D721Med (cell line): ENCODE measurements around the gene ZBED1.
A peak's percentile ranks its signal among the peaks of the same experiment; 100 is the strongest.

Experiments used
- DNase-seq: peaks from one replicate; pipeline ENCODE4 v3.0.0; 2011; ENCODE audit warnings: low spot score; ENCODE audit not compliant: insufficient read length
- FAIRE-seq: peaks from 2 replicates; lab custom pipeline; 2011; peaks lifted over from hg19 to GRCh38; lab: Jason Lieb, UNC
- TF ChIP-seq, protein P1 (sequence below): IDR thresholded peaks from 2 replicates; pipeline ENCODE4 v1.5.1; 2012; ENCODE audit warnings: mild to moderate bottlenecking, control low read depth; ENCODE audit not compliant: insufficient read depth; ENCODE audit errors: missing control alignments

The ZBED1 gene

DNA sequence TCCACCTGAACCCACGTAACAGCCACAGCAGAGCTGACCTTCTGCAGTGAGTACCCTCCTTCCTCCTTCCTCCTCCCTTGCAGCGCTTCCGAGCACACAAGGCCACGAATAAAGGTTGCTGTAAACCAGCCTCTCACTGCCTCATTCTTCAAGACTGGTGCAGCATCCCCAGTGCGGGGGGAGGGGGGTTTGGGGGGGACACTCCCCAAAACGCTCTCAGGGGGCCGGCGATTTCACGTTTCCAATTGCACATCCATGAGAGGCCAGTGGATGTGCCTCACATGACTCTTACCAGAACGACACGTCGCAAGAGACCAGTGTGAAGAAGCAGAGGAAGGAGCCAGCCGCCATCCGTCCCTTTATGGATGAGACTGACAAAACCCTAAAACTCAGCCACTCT lies 5.2 kb downstream of the ZBED1 start:
- DNase-seq: no peak
- TF ChIP-seq, protein P1, sequence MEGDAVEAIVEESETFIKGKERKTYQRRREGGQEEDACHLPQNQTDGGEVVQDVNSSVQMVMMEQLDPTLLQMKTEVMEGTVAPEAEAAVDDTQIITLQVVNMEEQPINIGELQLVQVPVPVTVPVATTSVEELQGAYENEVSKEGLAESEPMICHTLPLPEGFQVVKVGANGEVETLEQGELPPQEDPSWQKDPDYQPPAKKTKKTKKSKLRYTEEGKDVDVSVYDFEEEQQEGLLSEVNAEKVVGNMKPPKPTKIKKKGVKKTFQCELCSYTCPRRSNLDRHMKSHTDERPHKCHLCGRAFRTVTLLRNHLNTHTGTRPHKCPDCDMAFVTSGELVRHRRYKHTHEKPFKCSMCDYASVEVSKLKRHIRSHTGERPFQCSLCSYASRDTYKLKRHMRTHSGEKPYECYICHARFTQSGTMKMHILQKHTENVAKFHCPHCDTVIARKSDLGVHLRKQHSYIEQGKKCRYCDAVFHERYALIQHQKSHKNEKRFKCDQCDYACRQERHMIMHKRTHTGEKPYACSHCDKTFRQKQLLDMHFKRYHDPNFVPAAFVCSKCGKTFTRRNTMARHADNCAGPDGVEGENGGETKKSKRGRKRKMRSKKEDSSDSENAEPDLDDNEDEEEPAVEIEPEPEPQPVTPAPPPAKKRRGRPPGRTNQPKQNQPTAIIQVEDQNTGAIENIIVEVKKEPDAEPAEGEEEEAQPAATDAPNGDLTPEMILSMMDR: no peak
- FAIRE-seq: no peak

DNA sequence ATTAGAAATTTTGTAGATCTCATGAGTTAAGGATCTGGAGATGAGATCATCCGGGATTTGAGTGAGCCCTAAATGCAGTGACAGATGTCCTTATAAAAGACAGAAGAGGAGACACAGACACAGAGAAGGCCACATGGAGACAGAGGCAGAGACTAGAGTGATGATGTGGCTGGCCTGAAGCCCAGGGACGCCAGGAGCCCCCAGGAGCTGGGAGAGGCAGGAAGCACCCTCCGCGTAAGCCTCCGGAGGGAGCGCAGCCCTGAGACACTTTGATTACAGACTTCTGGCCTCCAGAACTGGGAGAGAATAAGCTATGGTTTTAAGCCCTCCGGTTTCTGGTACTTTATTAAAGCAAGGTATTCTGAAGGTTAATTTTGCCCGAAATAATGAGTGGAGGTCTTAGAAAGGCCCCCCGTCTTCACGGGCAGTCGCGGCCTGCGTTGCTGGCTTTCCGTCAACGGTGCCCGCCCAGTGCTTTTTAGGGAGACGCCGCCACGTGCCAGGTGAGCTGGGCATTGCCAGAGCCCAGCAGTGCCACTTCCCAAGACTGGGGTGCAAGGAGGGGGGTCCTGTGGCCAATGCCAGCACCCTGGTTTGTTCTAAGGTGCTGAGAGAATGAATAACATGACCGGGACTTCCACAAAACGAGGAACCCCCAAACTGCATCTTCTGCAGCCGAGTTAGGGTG lies 8.1 kb downstream of the ZBED1 start:
- no peak for FAIRE-seq
- TF ChIP-seq, protein P1: no peak
- peak; percentile 49 for DNase-seq

DNA sequence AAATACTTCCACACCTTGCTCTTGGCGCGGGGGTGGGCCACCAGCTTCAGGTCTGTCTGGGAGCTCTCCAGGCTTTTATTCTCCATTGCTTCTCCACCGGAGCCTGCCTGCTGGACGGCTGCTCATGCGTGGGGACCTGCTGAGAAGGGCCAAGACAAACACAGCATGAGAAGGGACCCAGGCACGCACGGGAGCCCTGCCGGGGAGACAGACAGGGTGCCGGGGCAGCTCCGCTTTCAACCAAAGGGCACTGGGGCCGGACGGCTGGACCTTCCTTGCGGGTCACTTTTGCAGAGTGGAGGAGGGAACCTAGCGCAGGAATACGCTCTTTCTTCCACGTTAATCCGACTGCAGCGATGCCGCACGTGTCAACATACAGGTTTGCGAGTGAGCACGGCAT lies 10.1 kb downstream of the ZBED1 start:
- TF ChIP-seq, protein P1: no peak
- FAIRE-seq (no peak), DNase-seq (no peak)

DNA sequence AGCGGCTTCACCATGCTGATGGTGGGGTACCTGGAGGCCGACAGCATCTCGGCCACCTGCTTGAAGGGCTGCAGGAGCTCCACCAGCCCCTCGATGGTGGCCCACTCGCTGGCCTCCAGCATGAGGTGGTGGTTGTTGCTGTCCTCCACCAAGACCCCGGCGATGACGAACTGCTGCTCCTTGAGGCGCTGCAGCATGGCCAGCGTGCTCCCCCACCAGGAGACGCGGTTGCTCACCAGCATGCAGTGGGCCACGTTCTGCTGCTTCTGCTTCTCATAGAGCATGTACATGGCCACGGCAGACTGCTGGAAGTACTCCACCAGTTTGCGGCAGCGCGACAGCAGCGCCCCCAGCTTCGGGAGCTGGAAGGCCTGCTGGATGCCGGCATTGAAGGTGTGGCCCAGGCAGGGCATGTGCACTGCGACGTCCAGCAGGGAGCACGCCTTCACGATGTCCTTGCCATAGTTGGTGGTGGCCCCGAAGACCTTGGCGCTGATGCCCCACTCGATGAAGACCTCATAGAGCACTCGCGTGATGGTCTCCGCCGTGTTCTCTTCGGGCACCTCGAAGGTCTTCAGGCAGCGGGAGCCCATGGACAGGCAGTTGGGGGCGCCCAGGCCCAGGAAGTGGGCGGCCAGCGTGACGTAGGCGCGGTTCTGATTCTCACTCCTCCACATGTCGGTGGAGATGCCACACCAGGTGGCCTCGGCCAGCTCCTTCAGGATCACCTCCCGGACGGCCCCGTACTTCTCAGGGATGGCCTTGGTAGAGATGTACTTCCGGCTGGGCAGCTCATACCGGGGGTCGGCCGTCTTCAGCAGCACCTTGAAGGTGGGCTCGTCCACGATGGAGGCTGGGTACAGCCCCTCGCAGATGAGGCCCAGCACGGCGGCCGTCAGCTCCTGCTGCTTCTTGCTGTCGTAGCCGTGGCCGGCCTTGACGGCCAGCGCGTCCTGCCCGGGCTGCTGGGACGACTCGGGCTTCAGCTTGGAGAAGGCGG lies 11.0 kb downstream of the ZBED1 start:
- no peak for DNase-seq
- TF ChIP-seq, protein P1: no peak
- no peak for FAIRE-seq

DNA sequence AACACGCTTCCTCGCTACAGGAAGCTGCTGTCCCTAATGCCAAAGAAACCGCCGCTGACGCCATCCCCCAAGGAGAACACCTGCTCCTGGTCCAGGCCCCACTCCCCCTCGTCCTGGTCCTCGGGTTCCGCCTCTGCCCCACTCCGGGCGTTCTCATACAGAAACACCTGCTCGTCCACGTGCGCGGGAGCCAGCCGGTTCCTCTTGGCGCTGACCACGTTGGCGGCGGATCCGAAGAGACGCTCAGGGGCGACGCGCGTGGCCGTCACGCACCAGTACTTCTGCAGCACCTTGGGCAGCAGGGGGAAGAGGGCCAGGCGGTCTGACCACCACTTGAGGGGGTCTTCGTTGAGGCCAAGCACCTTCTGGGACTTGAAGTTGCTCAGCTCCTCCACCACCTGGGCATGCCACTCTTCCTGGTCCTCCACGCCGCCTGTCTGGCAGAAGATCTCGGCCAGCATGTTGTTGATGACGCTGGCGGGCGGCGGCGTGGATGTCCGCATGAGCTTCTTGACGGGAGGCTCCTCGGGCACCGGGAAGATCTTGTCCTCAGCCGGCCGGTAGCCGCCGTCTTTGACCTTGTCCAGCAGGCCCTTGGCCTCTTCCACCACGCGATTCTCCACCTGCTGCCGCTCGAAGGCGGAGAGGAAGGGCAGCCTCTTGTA lies 12.0 kb downstream of the ZBED1 start:
- DNase-seq (no peak), FAIRE-seq (no peak)
- TF ChIP-seq, protein P1: no peak

DNA sequence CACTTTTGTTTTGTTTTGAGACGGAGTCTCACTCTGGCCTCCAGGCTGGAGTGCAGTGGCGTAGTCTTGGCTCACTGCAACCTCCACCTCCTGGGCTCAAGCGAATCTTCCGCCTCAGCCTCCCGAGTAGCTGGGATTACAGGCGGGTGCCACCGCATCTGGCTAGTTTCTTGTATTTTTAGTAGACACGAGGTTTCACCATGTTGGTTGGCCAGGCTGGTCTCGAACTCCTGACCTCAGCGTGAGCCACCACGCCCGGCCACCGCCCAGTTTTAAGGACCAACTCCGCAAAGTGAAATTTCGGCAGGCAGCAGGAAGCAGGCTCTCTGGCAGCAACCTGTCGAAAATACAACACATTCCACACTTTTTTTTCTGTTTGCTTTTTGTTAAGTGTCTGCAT lies 13.4 kb downstream of the ZBED1 start:
- FAIRE-seq: no peak
- TF ChIP-seq, protein P1: no peak
- DNase-seq: no peak
